OCI-LY3 (cell line): Measurements from ENCODE around the gene OR1I1.

Source experiments
- EZH2phosphoT487 ChIP-seq: fragments of 200-600 bp; shearing (Covaris generic); IDR thresholded peaks from 2 replicates; pipeline ENCODE4 v1.6.1; 2018; ENCODE audit warnings: antibody characterized with exemption, mixed run types, low read depth
- TF ChIP-seq, protein P1 (sequence below): fragments of 200-600, 300-600 bp; sonication (generic); IDR thresholded peaks from 2 replicates; pipeline ENCODE4 v1.5.1; 2014; ENCODE audit warnings: antibody characterized with exemption, low read length, low read depth

DNA sequence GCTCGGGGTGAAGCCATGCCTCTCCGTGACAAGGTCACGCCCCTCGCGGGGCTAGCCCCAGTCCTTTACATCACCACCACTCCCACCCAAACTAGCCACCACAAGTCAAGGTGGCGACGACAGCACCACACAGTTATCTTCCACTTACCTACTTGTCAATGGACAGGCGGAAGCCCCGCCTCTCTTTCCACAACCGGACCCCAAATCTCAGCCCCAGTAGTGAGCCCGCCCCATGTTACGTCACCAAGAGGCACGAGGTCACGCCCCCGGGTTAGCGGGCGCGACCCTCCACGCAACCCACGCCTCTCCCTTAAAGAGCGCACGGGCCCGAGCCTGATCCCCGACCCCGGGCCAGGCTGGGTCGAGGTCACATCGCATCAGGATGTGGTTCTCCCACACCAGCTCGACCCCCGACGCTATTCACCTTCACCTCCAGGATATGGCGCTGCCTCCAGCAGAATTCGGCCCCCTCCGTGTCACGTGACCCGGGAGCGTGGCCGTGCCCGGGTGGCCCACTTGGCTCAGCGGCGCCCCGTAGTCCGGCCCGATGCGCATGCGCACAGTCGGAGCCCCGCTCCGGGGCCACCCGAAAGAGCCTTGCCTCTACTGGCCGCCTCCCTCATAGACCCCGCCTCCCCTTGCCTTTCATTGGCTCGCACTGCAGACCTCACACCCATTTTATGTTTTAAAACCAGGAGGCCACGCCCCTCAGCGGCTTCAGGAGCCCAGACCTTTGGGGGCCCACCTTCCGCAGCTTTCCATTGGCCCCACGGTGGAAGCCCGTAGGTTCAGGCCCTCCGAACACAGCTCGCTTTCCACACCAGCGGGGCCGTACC is 43.4 kb downstream of the OR1I1 start:
- TF ChIP-seq, protein P1, sequence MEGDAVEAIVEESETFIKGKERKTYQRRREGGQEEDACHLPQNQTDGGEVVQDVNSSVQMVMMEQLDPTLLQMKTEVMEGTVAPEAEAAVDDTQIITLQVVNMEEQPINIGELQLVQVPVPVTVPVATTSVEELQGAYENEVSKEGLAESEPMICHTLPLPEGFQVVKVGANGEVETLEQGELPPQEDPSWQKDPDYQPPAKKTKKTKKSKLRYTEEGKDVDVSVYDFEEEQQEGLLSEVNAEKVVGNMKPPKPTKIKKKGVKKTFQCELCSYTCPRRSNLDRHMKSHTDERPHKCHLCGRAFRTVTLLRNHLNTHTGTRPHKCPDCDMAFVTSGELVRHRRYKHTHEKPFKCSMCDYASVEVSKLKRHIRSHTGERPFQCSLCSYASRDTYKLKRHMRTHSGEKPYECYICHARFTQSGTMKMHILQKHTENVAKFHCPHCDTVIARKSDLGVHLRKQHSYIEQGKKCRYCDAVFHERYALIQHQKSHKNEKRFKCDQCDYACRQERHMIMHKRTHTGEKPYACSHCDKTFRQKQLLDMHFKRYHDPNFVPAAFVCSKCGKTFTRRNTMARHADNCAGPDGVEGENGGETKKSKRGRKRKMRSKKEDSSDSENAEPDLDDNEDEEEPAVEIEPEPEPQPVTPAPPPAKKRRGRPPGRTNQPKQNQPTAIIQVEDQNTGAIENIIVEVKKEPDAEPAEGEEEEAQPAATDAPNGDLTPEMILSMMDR, result no peak
- TF ChIP-seq EZH2phosphoT487, result no peak
